ENCODE measurements around the gene GPR55.

- TF ChIP-seq CTCF (conservative IDR thresholded peaks at IDR 0.05; ENCODE audit: low read depth, low read length) (no peak), EZH2 (IDR thresholded peaks at IDR 0.05; ENCODE audit: low read length, unreplicated experiment) (no peak), EZH2phosphoT487 (IDR thresholded peaks at IDR 0.05; ENCODE audit: borderline replicate concordance, low read length) (no peak)
Observed at GRCh38 chr2:230905448-230906421, 19.3 kb downstream of the GPR55 start.
